Neural progenitor cell (in vitro differentiated cells): ENCODE results near the gene KAT7.

Source experiments
- EZH2 ChIP-seq: fragments of 200-600 bp; sonication (generic); IDR thresholded peaks from 2 replicates; pipeline ENCODE4 v1.6.1; 2017; ENCODE audit warnings: antibody characterized with exemption, mild to moderate bottlenecking, moderate library complexity
- EZH2phosphoT487 ChIP-seq: fragments of 200-600 bp; sonication (generic); IDR thresholded peaks from 2 replicates; pipeline ENCODE4 v1.6.1; 2017; ENCODE audit warnings: antibody characterized with exemption
- TF ChIP-seq, protein P1 (sequence below): fragments of 200-600 bp; sonication (generic); IDR thresholded peaks from 2 replicates; pipeline ENCODE4 v1.5.1; 2017; ENCODE audit warnings: antibody characterized with exemption, mild to moderate bottlenecking

- TF ChIP-seq, protein P1, sequence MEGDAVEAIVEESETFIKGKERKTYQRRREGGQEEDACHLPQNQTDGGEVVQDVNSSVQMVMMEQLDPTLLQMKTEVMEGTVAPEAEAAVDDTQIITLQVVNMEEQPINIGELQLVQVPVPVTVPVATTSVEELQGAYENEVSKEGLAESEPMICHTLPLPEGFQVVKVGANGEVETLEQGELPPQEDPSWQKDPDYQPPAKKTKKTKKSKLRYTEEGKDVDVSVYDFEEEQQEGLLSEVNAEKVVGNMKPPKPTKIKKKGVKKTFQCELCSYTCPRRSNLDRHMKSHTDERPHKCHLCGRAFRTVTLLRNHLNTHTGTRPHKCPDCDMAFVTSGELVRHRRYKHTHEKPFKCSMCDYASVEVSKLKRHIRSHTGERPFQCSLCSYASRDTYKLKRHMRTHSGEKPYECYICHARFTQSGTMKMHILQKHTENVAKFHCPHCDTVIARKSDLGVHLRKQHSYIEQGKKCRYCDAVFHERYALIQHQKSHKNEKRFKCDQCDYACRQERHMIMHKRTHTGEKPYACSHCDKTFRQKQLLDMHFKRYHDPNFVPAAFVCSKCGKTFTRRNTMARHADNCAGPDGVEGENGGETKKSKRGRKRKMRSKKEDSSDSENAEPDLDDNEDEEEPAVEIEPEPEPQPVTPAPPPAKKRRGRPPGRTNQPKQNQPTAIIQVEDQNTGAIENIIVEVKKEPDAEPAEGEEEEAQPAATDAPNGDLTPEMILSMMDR = no peak
- no peak for TF ChIP-seq EZH2phosphoT487
- TF ChIP-seq EZH2 = no peak
These were observed 85.4 kb downstream of the KAT7 start for GRCh38 chr17:49873926-49874325.
